ENCODE results near the gene SOX6.

DNA sequence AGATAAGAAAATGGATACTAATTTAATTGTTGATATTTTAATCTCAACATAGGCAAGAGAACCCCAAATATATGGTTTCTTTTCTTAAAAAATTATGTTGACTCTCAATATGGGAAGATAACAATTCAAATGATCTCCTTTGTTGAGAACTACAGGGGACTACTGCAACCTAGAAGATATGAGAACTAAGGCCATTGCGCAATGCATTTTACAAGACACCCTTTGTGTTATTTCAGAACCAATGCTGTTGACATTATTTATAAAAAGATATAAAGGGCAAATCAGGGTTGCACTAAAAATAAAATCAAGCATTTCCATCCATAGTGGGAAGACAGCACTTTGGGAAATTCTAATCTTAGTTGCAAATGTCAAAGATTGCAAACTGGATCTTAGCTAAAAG lies 322.3 kb downstream of the SOX6 start:
- TF ChIP-seq POLR2A (IDR thresholded peaks at IDR 0.05), result no peak
- TF ChIP-seq, protein P1, sequence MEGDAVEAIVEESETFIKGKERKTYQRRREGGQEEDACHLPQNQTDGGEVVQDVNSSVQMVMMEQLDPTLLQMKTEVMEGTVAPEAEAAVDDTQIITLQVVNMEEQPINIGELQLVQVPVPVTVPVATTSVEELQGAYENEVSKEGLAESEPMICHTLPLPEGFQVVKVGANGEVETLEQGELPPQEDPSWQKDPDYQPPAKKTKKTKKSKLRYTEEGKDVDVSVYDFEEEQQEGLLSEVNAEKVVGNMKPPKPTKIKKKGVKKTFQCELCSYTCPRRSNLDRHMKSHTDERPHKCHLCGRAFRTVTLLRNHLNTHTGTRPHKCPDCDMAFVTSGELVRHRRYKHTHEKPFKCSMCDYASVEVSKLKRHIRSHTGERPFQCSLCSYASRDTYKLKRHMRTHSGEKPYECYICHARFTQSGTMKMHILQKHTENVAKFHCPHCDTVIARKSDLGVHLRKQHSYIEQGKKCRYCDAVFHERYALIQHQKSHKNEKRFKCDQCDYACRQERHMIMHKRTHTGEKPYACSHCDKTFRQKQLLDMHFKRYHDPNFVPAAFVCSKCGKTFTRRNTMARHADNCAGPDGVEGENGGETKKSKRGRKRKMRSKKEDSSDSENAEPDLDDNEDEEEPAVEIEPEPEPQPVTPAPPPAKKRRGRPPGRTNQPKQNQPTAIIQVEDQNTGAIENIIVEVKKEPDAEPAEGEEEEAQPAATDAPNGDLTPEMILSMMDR (IDR thresholded peaks at IDR 0.05), result no peak
